Left kidney (tissue), 8 donors: ENCODE data around the gene HIGD1C. TPM values are rescaled to one million over a fixed set of nuclear protein-coding genes. Genes with fewer than 3 reads are reported as not detected.
"Not testable (repeated sequence)": the region's sequence is repeated elsewhere in the genome, so short reads cannot be mapped to it uniquely, and the experiment has no call there.

Experiments
- DNase-seq: peaks from one replicate; pipeline ENCODE4 v3.0.0-alpha.2; 2013
- long read RNA-seq, 8 donors: transcript quantifications; one replicate each; lab custom pipeline, GENCODE V29; 2026
- polyA plus RNA-seq: library from polyadenylated mRNA; unstranded; fragments of 120-200 nt; gene quantifications from one replicate; pipeline ENCODE4 v1.2.1, GENCODE V29; 2013; ENCODE audit not compliant: insufficient read length

HIGD1C gene
- polyA plus RNA-seq = not detected
- long read RNA-seq, donor 1 = 0 reads
- long read RNA-seq, donor 2 = 0 reads
- long read RNA-seq, donor 3, partial matches to known transcripts = 12 of 12 reads
- long read RNA-seq, donor 3, other reads (novel, unspliced or antisense) = 0 of 12 reads
- long read RNA-seq, donor 4 = 0 reads
- long read RNA-seq, donor 5 = 0 reads
- long read RNA-seq, donor 6 = 0 reads
- long read RNA-seq, donor 7 = 0 reads
- long read RNA-seq, donor 8 = 0 reads

DNA sequence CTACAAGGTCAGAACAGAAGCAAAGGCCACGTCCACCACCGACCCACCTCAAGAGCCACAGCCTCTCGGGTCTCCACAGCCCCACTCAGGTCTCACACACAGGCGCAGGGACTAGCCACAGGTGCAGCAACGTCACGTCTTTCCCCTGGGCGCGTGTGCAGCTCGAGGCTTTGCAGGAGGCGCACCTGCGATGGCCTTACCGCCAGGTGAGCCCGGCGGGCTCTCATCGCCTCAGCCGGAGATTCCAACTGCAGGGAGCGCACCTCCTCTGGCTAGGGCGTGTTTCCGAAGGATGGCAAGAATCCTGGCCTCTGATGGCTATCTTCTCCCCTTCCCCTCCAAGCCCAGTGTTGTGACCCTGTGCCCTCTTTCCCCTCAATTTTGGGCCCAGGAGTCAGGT lies at the start of gene HIGD1C:
TSS of gene HIGD1C (plus strand) at position 35 of the 400 bp plus-strand sequence. CDS start 1,455 bp downstream, outside the sequence.
- no peak for DNase-seq

DNA sequence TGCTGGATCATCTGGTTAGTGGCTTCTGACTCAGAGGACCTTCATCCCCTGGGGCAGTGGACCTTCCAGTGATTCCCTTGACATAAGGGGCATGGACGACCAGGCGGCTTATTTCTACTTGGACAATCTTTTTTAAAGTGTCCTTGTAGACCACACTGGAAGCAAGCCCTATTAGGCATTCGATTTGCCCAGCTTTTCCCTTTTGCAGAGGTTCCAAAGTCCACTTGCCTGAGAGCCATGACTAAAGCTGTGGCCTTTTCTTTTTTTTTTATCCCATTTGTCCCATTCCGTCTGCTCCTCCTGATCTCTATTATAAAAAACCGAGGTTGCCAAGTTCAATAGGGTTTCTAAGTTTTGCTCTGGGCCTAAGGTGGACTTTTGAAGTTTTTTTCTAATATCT lies 43.9 kb upstream of the HIGD1C start:
- not testable (repeated sequence) for DNase-seq

DNA sequence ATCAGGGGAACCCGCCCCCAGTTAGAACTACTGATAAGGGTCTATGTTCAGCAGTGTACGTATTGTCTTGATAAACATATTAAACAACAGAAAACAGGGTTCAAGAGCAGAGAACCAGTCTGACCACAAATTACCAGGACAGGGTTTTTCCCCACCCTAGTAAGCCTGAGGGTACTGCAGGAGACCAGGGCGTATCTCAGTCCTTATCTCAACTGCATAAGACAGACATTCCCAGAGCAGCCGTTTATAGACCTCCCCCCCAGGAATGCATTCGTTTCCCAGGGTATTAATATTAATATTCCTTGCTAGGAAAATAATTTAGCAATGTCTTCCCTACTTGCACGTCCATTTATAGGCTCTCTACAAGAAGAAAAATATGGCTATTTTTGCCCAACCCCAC lies 40.0 kb upstream of the HIGD1C start:
- not testable (repeated sequence) for DNase-seq

DNA sequence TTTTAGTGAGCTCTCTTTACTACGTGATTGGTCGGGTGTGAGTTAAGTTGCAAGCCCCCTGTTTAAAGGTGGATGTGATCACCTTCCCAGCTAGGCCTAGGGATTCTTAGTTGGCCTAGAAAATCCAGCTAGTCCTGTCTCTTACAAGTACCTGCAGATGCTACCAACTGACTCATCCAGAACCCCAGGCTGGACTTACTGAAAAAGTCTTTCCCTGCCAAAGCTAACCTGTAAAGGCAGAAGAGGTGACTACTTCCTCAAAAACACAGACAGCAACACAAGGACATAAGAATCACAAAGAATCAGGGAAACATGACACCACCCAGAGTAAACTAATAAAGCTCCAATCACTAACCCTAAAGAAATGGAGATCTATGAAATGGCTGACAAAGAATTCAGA lies 39.1 kb upstream of the HIGD1C start:
- DNase-seq = no peak

DNA sequence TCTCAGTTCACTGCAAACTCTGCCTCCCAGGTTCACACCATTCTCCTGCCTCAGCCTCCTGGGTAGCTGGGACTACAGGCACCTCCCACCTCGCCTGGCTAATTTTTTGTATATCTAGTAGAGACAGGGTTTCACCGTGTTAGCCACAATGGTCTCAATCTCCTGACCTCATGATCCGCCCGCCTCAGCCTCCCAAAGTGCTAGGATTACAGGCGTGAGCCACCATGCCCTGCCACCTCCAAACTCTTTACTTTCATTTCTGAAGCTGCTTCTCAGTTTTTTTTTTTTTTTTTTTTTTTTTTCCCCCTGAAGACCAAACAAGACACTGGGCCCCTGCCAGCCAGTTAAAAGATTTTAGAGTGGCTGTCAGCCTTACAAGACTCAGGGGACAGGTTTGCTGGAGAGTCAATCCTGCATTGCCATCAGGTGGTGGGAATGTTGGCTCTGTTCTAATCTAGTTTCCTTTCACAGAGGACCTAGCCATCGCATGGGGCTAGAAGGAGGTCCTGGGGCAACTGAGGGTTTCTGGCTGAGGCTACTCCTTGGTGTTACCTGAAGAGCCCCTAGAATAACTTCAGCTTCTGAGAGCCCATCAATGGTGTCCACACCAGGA lies 37.4 kb upstream of the HIGD1C start:
- DNase-seq = no peak

DNA sequence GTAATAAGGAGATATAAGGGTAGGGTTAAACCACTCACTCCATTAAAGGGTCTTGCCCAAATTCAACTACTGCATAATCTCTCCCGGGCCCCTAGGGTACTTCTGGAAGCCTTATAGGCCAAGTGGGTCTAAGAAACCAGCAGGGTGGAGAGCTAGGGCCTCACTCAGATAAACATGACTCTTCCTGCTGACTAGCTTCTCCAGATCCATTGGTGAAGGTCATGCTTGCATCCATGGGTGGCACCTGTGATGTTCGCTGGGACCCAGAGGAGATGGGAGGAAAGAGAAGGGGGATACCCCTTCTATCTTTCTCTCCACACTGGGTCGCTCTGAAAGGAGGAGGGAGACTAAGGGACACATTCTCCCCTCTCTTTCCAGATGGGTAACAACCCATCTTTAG lies 36.1 kb upstream of the HIGD1C start:
- DNase-seq = no peak

DNA sequence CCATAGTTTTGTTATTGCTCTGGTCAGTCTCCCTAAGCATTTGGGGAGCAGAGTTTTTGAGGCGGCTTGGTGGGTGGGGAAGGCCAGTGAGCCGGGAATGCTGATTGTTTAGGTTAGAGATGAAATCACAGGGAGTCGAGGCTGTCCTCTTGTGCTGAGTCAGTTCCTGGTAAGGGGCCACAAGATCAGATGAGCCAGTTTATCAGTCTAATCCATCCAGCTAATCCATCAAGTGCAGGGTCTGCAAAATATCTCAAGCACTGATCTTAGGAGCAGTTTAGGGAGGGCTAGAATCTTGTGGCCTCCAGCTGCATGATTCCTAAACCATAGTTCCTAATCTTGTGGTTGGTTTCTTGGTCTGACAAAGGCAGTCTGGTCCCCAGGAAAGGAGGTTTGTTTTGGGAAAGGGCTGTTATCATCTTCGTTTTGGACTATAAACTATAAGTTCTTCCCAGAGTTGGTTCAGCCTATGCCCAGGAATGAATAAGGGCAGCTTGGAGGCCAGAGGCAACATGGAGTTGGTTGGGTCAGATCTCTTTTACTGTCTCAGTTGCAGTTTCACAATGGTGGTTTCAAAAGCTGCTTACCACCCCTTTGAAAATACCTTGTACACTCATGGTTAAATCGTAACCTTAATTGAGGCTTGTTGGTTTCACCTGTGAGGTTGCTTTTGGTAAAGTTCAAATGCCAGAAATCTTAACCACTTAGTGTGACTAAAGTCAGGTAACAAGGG lies 33.6 kb upstream of the HIGD1C start:
- no peak for DNase-seq

DNA sequence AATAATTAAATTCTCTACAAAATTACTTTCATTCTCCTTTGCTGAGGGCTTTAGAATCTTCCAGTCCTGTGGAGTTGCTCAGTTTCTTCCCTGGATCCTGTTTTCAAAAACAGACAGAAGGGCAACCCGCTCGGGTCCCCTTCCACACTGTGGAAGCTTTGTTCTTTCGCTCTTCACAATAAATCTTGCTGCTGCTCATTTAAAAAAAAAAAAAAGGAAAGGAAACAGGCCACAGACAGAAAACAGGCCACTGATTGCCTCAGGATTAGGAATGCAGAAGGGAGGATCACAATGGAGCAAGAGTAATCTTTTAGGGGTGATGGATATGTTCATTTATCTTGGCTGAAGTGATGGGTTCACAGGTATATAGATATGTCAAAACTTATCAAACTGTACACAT lies 29.5 kb upstream of the HIGD1C start:
- DNase-seq = no peak

DNA sequence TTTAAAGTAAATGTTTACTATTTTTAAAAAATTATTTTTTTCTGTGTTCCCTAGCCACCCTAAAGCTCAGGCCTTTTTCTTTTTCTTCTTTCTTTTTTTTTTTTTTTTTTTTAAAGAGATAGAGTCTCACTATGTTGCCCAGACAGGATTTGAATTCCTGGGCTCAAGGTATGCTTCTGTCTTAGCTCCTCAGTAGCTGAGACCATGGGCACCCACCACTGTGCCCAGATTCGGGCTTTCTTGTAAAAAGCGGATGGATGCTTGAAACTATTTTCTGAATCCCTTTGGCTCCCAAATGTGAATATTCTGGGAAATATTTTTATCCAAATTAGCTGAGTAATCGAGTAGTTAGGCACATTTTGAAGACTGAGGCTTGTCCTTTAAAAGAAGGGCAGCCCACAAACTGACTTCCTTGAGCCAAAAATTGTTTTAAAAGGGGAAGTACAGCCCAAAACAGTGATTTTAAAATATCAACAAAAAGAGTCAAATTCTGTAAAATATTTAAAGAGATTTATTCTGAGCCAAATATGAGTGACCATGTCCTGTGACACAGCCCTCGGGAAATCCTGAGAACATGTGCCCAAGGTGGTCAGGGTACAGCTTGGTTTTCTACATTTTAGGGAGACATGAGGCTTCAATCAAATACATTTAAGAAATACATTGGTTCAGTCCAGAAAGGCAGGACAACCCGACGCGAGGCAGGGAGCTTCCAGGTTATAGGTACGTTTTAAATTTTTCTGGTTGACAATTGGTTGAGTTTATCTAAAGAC lies 28.8 kb upstream of the HIGD1C start:
- DNase-seq = no peak

DNA sequence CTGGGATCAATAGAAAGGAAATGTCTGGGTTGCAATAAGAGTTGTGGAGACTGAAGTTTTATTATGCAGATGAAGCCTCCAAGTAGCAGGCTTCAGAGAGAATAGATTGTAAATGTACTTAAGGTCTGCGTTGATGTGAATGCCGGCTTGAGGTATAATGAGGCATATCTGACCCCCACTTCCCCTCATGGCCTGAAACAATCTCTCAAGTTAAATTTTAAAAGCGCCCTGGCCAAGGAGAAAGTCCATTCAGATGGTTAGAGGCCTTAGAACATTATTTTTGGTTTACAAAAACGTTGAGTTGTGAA lies 28.3 kb upstream of the HIGD1C start:
- no peak for DNase-seq

DNA sequence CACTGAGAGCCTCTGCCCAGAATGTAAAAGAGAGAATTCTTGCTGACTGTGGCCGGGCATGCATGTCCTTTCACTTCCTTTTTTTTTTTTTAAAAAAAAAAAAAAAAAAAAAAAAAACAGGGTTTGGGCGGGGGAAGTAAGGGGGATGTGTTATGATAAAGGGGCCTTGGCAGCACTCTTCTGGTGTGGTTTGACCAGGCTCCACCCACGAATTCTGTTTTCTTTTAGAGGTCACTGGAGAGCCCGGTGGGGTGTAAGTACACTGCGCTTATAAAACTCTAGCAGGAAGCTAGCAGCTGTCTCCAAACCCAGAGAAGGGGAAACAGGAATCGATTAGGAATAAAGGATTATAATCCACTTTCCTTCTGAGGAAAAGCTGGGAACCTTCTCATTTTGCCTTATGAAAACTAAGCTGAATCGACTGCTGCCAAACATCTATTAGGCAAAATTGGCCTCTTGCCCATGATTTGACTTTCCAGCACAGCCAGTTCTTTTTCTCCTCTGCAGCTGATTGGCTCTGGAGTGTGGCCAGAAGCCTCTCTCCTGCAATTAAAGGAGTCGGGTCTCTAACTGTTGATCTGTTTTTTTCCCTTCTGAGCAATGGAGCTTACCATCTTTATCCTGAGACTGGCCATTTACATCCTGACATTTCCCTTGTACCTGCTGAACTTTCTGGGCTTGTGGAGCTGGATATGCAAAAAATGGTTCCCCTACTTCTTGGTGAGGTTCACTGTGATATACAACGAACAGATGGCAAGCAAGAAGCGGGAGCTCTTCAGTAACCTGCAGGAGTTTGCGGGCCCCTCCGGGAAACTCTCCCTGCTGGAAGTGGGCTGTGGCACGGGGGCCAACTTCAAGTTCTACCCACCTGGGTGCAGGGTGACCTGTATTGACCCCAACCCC lies 27.7 kb upstream of the HIGD1C start:
- peak; percentile 82 for DNase-seq

DNA sequence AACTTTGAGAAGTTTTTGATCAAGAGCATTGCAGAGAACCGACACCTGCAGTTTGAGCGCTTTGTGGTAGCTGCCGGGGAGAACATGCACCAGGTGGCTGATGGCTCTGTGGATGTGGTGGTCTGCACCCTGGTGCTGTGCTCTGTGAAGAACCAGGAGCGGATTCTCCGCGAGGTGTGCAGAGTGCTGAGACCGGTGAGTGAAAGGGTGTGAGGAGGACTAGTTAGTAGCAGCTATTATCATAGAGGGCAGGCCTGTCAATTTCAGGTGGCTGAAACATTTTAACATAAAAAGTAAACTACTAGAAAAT lies 27.0 kb upstream of the HIGD1C start:
- no peak for DNase-seq

DNA sequence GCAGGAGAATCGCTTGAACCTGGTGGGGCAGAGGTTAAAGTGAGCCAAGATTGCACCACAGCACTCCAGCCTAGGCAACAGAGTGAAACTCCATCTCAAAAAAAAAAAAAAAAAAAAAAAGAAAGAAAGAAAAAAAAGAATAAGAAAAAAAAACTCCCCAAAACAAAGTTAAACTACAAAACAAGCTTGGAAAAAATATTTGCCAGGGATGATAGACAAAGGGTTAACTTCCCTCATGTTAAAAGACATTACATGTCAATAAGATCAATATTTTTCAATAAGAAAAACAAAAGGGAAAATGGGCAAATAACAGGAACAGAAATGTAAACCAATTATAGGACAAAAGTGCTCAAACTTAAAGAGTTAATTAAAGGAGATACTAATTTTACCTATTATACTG lies 26.4 kb upstream of the HIGD1C start:
- no peak for DNase-seq

DNA sequence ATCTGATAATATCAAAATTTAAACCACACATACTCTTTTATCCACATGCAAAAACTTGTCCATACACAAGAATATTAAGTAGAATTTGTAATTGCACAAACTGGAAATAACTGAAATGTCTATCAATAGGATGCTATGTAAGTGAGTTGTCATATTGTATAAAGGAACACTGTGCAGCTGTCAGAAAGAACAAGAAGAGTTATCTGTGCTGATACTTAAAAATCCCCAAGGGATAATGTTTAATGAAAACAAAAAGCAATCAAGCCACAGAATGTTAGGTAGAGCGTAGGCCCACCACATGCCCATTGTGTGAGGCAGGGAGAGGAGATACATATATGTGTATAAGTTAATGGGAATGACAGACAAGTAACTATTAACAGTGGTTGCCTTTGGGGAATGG lies 25.9 kb upstream of the HIGD1C start:
- DNase-seq = no peak

DNA sequence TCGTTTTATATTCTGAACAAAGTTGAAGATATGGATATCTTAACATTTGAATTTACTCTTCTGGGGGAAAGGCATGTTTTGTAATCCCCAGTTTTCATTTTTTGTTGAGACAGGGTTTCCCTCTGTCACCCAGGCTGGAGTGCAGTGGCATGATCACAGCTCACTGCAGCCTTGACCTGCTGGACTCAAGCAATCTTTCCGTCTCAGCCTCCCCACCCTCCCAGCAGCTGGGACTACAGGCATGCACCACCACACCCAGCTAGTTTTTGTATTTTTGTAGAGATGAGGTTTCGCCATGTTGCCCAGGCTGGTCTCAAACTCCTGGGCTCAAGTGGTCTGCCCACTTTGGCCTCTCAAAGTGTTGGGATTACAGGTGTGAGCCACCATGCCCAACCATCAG lies 25.4 kb upstream of the HIGD1C start:
- not testable (repeated sequence) for DNase-seq

DNA sequence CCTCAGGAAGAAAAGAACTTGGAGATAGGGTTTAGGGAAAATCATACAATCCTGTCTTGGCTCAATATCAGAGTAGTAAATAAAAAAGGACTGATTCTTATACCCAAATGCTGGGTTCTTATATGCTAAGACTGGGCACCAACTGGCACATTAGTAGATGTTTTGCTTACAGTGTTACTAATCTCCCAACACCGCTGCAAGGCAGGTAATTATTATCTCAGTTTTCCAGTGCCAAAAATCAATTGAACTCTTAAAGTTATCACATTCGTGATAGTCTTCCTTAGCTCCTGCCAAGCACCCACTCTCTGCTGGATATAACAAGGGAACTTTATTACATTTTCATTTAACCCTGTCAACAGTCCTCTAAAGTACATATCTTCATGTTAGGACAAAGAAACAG lies 25.0 kb upstream of the HIGD1C start:
- DNase-seq = no peak

DNA sequence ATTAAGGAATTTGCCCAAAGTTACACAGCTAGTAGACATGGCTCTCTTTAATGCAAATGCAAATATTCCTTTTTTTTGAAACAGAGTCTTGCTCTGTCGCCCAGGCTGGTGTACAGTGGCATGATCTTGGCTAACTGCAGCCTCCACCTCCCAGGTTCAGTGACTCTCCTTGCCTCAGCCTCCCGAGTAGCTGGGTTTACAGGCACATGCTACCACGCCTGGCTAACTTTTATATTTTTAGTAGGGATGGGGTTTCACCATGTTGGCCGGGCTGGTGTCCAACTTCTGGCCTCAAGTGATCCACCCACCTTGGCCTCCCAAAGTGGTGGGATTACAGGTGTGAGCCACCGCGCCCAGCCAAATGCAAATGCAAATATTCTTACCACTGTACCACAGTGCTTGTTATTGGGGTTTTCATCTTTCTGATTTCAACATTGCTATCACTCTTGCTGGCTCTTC lies 24.5 kb upstream of the HIGD1C start:
- DNase-seq = no peak

DNA sequence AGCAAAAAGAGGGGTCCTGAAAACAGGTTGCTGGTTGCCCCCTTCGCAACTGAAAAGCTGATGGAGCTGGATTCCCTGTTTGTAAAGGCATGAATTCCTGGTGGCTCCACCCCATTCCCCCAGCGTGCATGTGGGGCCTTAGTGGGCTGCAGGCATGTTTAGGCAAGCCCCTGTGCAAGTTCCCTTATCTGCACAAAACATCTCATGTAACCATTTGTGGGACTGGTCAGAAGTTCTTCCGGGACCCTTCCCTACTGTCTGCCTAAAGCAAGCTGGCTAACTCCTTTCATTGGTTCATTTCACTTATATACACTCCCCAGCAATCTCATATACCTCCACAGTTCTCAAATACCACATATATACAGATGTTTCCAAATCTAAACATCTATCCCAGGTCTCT lies 24.0 kb upstream of the HIGD1C start:
- DNase-seq = no peak

DNA sequence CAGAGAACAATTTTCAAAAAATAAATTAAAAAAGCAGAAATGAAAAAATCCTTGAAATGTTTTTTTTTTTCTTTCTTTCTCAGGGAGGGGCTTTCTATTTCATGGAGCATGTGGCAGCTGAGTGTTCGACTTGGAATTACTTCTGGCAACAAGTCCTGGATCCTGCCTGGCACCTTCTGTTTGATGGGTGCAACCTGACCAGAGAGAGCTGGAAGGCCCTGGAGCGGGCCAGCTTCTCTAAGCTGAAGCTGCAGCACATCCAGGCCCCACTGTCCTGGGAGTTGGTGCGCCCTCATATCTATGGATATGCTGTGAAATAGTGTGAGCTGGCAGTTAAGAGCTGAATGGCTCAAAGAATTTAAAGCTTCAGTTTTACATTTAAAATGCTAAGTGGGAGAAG lies 22.5 kb upstream of the HIGD1C start:
- no peak for DNase-seq

DNA sequence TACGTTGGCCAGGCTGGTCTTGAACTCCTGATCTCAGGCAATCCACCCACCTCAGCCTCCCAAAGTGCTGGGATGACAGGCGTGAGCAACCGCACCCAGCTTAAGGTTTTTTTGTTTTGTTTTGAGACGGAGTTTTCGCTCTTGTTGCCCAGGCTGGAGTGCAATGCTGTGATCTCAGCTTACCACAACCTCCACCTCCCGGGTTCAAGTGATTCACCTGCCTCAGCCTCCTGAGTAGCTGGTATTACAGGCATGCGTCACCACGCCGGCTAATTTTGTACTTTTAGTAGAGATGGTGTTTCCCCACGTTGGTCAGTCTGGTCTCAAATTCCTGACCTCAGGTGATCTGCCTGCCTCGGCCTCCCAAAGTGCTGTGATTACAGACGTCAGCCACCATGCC lies 21.9 kb upstream of the HIGD1C start:
- DNase-seq = not testable (repeated sequence)

DNA sequence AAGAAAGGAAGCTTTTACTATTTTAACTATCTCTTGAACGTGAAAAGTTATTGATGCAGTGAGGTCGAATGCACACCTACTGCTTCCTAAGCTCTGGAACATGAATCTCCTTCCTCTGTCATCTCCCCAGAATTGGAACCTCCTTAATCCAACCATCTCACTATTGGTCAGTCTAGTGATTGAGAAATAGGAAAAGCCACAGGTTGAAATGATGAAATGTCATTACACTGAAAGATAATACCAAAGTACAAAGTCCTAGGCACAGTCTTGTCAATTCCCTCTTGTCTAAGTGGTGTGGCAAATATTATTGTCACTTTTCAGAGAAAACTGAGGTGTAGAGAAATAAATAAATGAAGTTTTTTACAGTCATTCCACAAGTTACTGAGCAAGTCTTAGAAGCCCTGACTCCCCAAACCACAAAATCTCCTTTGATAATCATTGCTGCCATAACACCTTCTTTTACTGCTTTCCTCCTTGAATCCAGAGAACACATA lies 19.5 kb upstream of the HIGD1C start:
- no peak for DNase-seq
